Karpas-422 (cell line): ENCODE data around the gene PARD3B. TPM values are rescaled to one million over a fixed set of nuclear protein-coding genes. Genes with fewer than 3 reads are reported as not detected.

Experiments
- DNase-seq: peaks from one replicate; pipeline ENCODE4 v3.0.0-alpha.2; 2015
- H2AFZ ChIP-seq: fragments of 200-600 bp; sonication (generic); 2 replicates; pipeline ENCODE4 v1.6.1; 2014; ENCODE audit warnings: antibody characterized with exemption, low read length, mixed read lengths
- H3K27ac ChIP-seq: fragments of 200-600 bp; sonication (generic); 2 replicates; pipeline ENCODE4 v1.5.1; 2014; ENCODE audit warnings: mild to moderate bottlenecking, low read length, moderate library complexity
- H3K27me3 ChIP-seq: fragments of 200-600 bp; sonication (generic); 2 replicates; pipeline ENCODE4 v1.6.1; 2014; ENCODE audit warnings: low read length, mixed read lengths
- H3K36me3 ChIP-seq: fragments of 200-600 bp; sonication (generic); 2 replicates; pipeline ENCODE4 v1.6.1; 2014; ENCODE audit warnings: low read length, mixed read lengths; ENCODE audit not compliant: insufficient read depth
- H3K4me1 ChIP-seq: fragments of 200-600 bp; sonication (generic); 2 replicates; pipeline ENCODE4 v1.6.1; 2014; ENCODE audit warnings: mild to moderate bottlenecking, low read length, mixed read lengths
- H3K4me2 ChIP-seq: fragments of 200-600 bp; sonication (generic); 2 replicates; pipeline ENCODE4 v1.6.1; 2014; ENCODE audit warnings: low read length, low read depth, mild to moderate bottlenecking; ENCODE audit not compliant: poor library complexity, severe bottlenecking
- H3K4me3 ChIP-seq: fragments of 200-600 bp; sonication (generic); 2 replicates; pipeline ENCODE4 v1.5.1; 2014; ENCODE audit warnings: mild to moderate bottlenecking, antibody characterized with exemption, low read length, mixed read lengths
- H3K79me2 ChIP-seq: fragments of 200-600 bp; sonication (generic); 2 replicates; pipeline ENCODE4 v1.6.1; 2014; ENCODE audit warnings: mild to moderate bottlenecking, low read length, mixed read lengths
- H3K9ac ChIP-seq: fragments of 200-600 bp; sonication (generic); 2 replicates; pipeline ENCODE4 v1.6.0; 2014; ENCODE audit warnings: low read length
- H3K9me2 ChIP-seq: fragments of 200-600 bp; sonication (generic), shearing (Covaris generic); replicated peaks from 2 replicates; pipeline ENCODE4 v1.6.0; 2014; ENCODE audit warnings: mild to moderate bottlenecking, low read length, moderate library complexity; ENCODE audit not compliant: insufficient read depth
- H3K9me3 ChIP-seq: fragments of 300-700, 200-600 bp; sonication (generic); 2 replicates; pipeline ENCODE4 v1.6.1; 2014; ENCODE audit warnings: low read length, mixed read lengths
- H4K20me1 ChIP-seq: fragments of 200-600 bp; sonication (generic); 2 replicates; pipeline ENCODE4 v1.6.1; 2014; ENCODE audit warnings: mild to moderate bottlenecking, antibody characterized with exemption, low read length, low read depth; ENCODE audit not compliant: insufficient read depth
- total RNA-seq: library from RNA; depleted of rRNA; stranded (reverse); fragments of >200 nt; shearing (Covaris generic); gene quantifications from 2 replicates; pipeline ENCODE4 v1.2.3, GENCODE V29; 2014; ENCODE audit warnings: low replicate concordance

PARD3B gene
- total RNA-seq, 1 experiment from 2014 or later = not detected

- H3K4me2 ChIP-seq = peak overlapping the region; percentile 67
- H3K27ac ChIP-seq = peak overlapping the region; percentile 98
- H3K4me1 ChIP-seq = peaks cover 89% of the 10 kb centered on the region
- no peaks in the 10 kb centered on the region for H3K36me3 ChIP-seq
- peak overlapping the region; percentile 45; the same call in 1 of the 2 replicates for H2AFZ ChIP-seq
- DNase-seq = peak; percentile 59
- H3K9me3 ChIP-seq = no peaks in the 10 kb centered on the region
- peak overlapping the region; percentile 42 for H3K9ac ChIP-seq
- no peaks in the 10 kb centered on the region for H3K9me2 ChIP-seq
- H3K79me2 ChIP-seq = no peaks in the 10 kb centered on the region
- no peaks in the 10 kb centered on the region for H3K27me3 ChIP-seq
- no peak overlapping the region for H3K4me3 ChIP-seq
- H4K20me1 ChIP-seq = no peaks in the 10 kb centered on the region
Observed at GRCh38 chr2:205543937-205544702, 998.8 kb downstream of the PARD3B start.

- Histone ChIP-seq H2AFZ (no peak overlapping the region), H4K20me1 (no peaks in the 10 kb centered on the region), H3K79me2 (no peaks in the 10 kb centered on the region), H3K4me3 (peak overlapping the region; percentile 5), H3K4me2 (peak overlapping the region; percentile 67), H3K27me3 (no peaks in the 10 kb centered on the region), H3K36me3 (no peaks in the 10 kb centered on the region), H3K9me2 (no peaks in the 10 kb centered on the region), H3K9ac (peak overlapping the region; percentile 42), H3K4me1 (peaks cover 69% of the 10 kb centered on the region), H3K27ac (peak overlapping the region; percentile 98), H3K9me3 (no peaks in the 10 kb centered on the region)
- peak; percentile 93 for DNase-seq
Observed at GRCh38 chr2:205545971-205546816, 1000.9 kb downstream of the PARD3B start.

- Histone ChIP-seq H3K27ac (no peak overlapping the region), H3K36me3 (no peaks in the 10 kb centered on the region), H3K4me2 (no peak overlapping the region), H3K9ac (no peak overlapping the region), H2AFZ (no peak overlapping the region), H3K4me3 (no peak overlapping the region), H3K9me2 (no peaks in the 10 kb centered on the region), H4K20me1 (no peaks in the 10 kb centered on the region), H3K79me2 (no peaks in the 10 kb centered on the region), H3K9me3 (no peaks in the 10 kb centered on the region), H3K4me1 (peaks cover 23% of the 10 kb centered on the region), H3K27me3 (peaks cover 5% of the 10 kb centered on the region; the same call in 1 of the 2 replicates)
- DNase-seq = no peak
Observed at GRCh38 chr2:205555566-205556230, 1010.4 kb downstream of the PARD3B start.

- Histone ChIP-seq H3K27ac (no peak overlapping the region), H4K20me1 (no peaks in the 10 kb centered on the region), H3K9me2 (no peaks in the 10 kb centered on the region), H3K79me2 (no peaks in the 10 kb centered on the region), H3K9ac (no peak overlapping the region), H3K4me3 (no peak overlapping the region), H3K4me2 (no peak overlapping the region), H3K4me1 (peaks cover 23% of the 10 kb centered on the region), H3K27me3 (peaks cover 5% of the 10 kb centered on the region; the same call in 1 of the 2 replicates), H3K9me3 (no peaks in the 10 kb centered on the region), H3K36me3 (no peaks in the 10 kb centered on the region), H2AFZ (no peak overlapping the region)
- DNase-seq = no peak
Observed at GRCh38 chr2:205556357-205556756, 1011.1 kb downstream of the PARD3B start.

- peaks cover 23% of the 10 kb centered on the region for H3K4me1 ChIP-seq
Observed at GRCh38 chr2:205556841-205557539, 1011.7 kb downstream of the PARD3B start.

GRCh38 chr2:205557873-205558272, 1012.6 kb downstream of the PARD3B start:
- no peaks in the 10 kb centered on the region for H3K36me3 ChIP-seq
- H3K79me2 ChIP-seq = no peaks in the 10 kb centered on the region
- H3K4me3 ChIP-seq = no peak overlapping the region
- H3K9me3 ChIP-seq = no peaks in the 10 kb centered on the region
- no peak overlapping the region for H3K4me2 ChIP-seq
- H4K20me1 ChIP-seq = no peaks in the 10 kb centered on the region
- H2AFZ ChIP-seq = no peak overlapping the region
- no peak overlapping the region for H3K27ac ChIP-seq
- H3K27me3 ChIP-seq = peaks cover 5% of the 10 kb centered on the region; the same call in 1 of the 2 replicates
- no peaks in the 10 kb centered on the region for H3K9me2 ChIP-seq
- peaks cover 23% of the 10 kb centered on the region for H3K4me1 ChIP-seq
- DNase-seq = no peak
- no peak overlapping the region for H3K9ac ChIP-seq

More at GRCh38 chr2:205556841-205557539, 1011.7 kb downstream of the PARD3B start:
- no peak for DNase-seq
- Histone ChIP-seq H2AFZ (no peak overlapping the region), H3K9ac (no peak overlapping the region), H4K20me1 (no peaks in the 10 kb centered on the region), H3K36me3 (no peaks in the 10 kb centered on the region), H3K4me2 (no peak overlapping the region), H3K27me3 (peaks cover 5% of the 10 kb centered on the region; the same call in 1 of the 2 replicates), H3K27ac (no peak overlapping the region), H3K79me2 (no peaks in the 10 kb centered on the region), H3K4me3 (no peak overlapping the region), H3K9me2 (no peaks in the 10 kb centered on the region), H3K9me3 (no peaks in the 10 kb centered on the region)

GRCh38 chr2:205561441-205561840, 1016.2 kb downstream of the PARD3B start:
- Histone ChIP-seq H4K20me1 (no peaks in the 10 kb centered on the region), H3K9me2 (no peaks in the 10 kb centered on the region), H3K36me3 (no peaks in the 10 kb centered on the region), H3K27me3 (no peaks in the 10 kb centered on the region), H3K9me3 (no peaks in the 10 kb centered on the region), H3K79me2 (no peaks in the 10 kb centered on the region), H3K9ac (no peak overlapping the region), H3K4me1 (peaks cover 6% of the 10 kb centered on the region; the same call in 1 of the 2 replicates), H3K4me3 (no peak overlapping the region), H3K4me2 (no peak overlapping the region), H2AFZ (no peak overlapping the region), H3K27ac (no peak overlapping the region)
- DNase-seq = no peak
